Endothelial cell of umbilical vein (primary cell): Measurements from ENCODE around the gene USP17L12. TPM values are rescaled to one million over a fixed set of nuclear protein-coding genes. Genes with fewer than 3 reads are reported as not detected.
"Not testable (repeated sequence)": the region's sequence is repeated elsewhere in the genome, so short reads cannot be mapped to it uniquely, and the experiment has no call there.

Experiments
- BruUV-seq: library from RNA; stranded (reverse); fragments of 400-500 nt; replicated peaks from 2 replicates; lab custom pipeline; 2021; lab: Mats Ljungman, UMichigan
- CTCF ChIA-PET: fragments of 300-600, 350-600 bp; sonication (Branson Sonifier 250); formaldehyde crosslinking; loops from one replicate; lab custom pipeline; 2021; ENCODE audit warnings: antibody characterized with exemption, inconsistent platforms; lab: Charles Lee
- POLR2A ChIA-PET: fragments of 300-600, 350-600 bp; sonication (Branson Sonifier 250); formaldehyde crosslinking; loops from one replicate; lab custom pipeline; 2021; ENCODE audit warnings: antibody characterized with exemption, inconsistent platforms; lab: Charles Lee
- DNase-seq: peaks from one replicate; pipeline ENCODE4 v3.0.0-alpha.2; 2011; ENCODE audit warnings: low read depth, low spot score
- FAIRE-seq: peaks from 2 replicates; lab custom pipeline; 2011; peaks lifted over from hg19 to GRCh38; lab: Jason Lieb, UNC
- H2AFZ ChIP-seq: 2 replicates; pipeline ENCODE4 v1.6.0; 2012; ENCODE audit warnings: low read depth, low read length, control low read depth, inconsistent platforms
- H3K27ac ChIP-seq: 2 replicates; pipeline ENCODE4 v1.5.1; 2011; ENCODE audit warnings: low read depth, mild to moderate bottlenecking, control low read depth, low read length, moderate library complexity; ENCODE audit not compliant: insufficient read depth
- H3K27me3 ChIP-seq, 2 experiments: 2 replicates each; pipeline versions ENCODE4 v1.6.0 to v1.6.1; 2011; ENCODE audit warnings: low read length in 2 of 2, mixed read lengths in 1 of 2; ENCODE audit not compliant: control insufficient read depth in 2 of 2, insufficient read depth in 2 of 2
- H3K36me3 ChIP-seq, 2 experiments: 2 replicates in 1 of 2; 3 replicates in 1 of 2; pipeline ENCODE4 v1.5.1; 2011; ENCODE audit warnings: low read length in 2 of 2, mild to moderate bottlenecking in 1 of 2, moderate library complexity in 1 of 2; ENCODE audit not compliant: control insufficient read depth in 2 of 2, insufficient read depth in 2 of 2; ENCODE audit errors: extremely low read depth in 1 of 2
- H3K4me1 ChIP-seq: 3 replicates; pipeline ENCODE4 v1.5.1; 2011; ENCODE audit warnings: mild to moderate bottlenecking, low read length; ENCODE audit not compliant: control insufficient read depth, insufficient read depth; ENCODE audit errors: extremely low read depth
- H3K4me2 ChIP-seq: 2 replicates; pipeline ENCODE4 v1.6.1; 2011; ENCODE audit warnings: low read length, control low read depth, mixed read lengths; ENCODE audit not compliant: insufficient read depth
- H3K4me3 ChIP-seq, 3 experiments: fragments of 200-600 bp in 1 of 3; sonication (generic), shearing (Covaris generic) in 1 of 3; replicated peaks in 1 of 3; 2 replicates each; pipeline ENCODE4 v1.5.1; 2011 to 2016; ENCODE audit warnings: control low read depth in 3 of 3, low read length in 3 of 3, mild to moderate bottlenecking in 2 of 3, inconsistent platforms in 1 of 3, low read depth in 1 of 3, moderate library complexity in 1 of 3; ENCODE audit not compliant: insufficient read depth in 1 of 3
- H3K79me2 ChIP-seq: 2 replicates; pipeline ENCODE4 v1.6.0; 2012; ENCODE audit warnings: low read length, inconsistent platforms; ENCODE audit not compliant: control insufficient read depth, insufficient read depth
- H3K9ac ChIP-seq: replicated peaks from 2 replicates; pipeline ENCODE3; 2011; ENCODE audit warnings: low read length, control low read depth; ENCODE audit not compliant: insufficient read depth; ENCODE audit errors: extremely low read depth
- H3K9me1 ChIP-seq: replicated peaks from 3 replicates; pipeline ENCODE4 v1.6.0; 2011; ENCODE audit warnings: mild to moderate bottlenecking, low read length; ENCODE audit not compliant: control insufficient read depth, insufficient read depth; ENCODE audit errors: extremely low read depth
- H3K9me3 ChIP-seq: replicated peaks from 2 replicates; pipeline ENCODE4 v1.5.1; 2012; ENCODE audit warnings: low read length, inconsistent platforms; ENCODE audit not compliant: control insufficient read depth, insufficient read depth
- H4K20me1 ChIP-seq: replicated peaks from 2 replicates; pipeline ENCODE3; 2011; ENCODE audit warnings: mild to moderate bottlenecking, low read length; ENCODE audit not compliant: control insufficient read depth, insufficient read depth; ENCODE audit errors: extremely low read depth
- dilution Hi-C: fragments of 300-500 bp; cut with MboI; formaldehyde crosslinking; loops from one replicate; pipeline ENCODE4 v1.15.0; 2019; ENCODE audit warnings: low sequenced_read_pairs; ENCODE audit not compliant: extremely low pct_ligation_motif_present
- intact Hi-C: fragments of 100-400 bp; cut with micrococcal nuclease; formaldehyde crosslinking; loops from one replicate; pipeline ENCODE4 v1.10.0; 2022
- polyA plus RNA-seq, 4 experiments: library from polyadenylated mRNA; depleted of rRNA in 3 of 4; stranded (reverse) in 3 of 4; unstranded in 1 of 4; fragments of >200 nt; gene quantifications; 2 replicates each; pipeline versions ENCODE4 v1.2.1 to v1.2.3, GENCODE V29; 2011 to 2012; ENCODE audit warnings: missing spikeins in 1 of 4
- total RNA-seq: library from RNA; stranded (reverse); gene quantifications from 2 replicates; pipeline ENCODE4 v1.2.3, GENCODE V29; 2021

Gene USP17L12
- total and polyA plus RNA-seq, 2 donors (not counting 3 experiments of a cell fraction or from before 2014, with no cell fraction given) = not detected

- CTCF ChIA-PET, intact Hi-C loops, BruUV-seq: not testable (repeated sequence)
Observed at GRCh38 chr4:9238461-9238860, 18.5 kb downstream of the USP17L12 start.

GRCh38 chr4:9243579-9243978 lies 23.6 kb downstream of the USP17L12 start, which contains the start of gene USP17L17:
USP17L17 (plus strand) TSS chr4:9243879; CDS start chr4:9243879, 0 bp downstream.
- H3K36me3 ChIP-seq, BruUV-seq, DNase-seq, H3K9me3 ChIP-seq, FAIRE-seq, CTCF ChIA-PET, H2AFZ ChIP-seq, H3K4me3 ChIP-seq, H3K9me1 ChIP-seq, H4K20me1 ChIP-seq, H3K27ac ChIP-seq, H3K79me2 ChIP-seq, H3K9ac ChIP-seq, intact Hi-C loops, dilution Hi-C loops, H3K4me2 ChIP-seq, H3K27me3 ChIP-seq, H3K4me1 ChIP-seq, POLR2A ChIA-PET: not testable (repeated sequence)

More at GRCh38 chr4:9238461-9238860, 18.5 kb downstream of the USP17L12 start:
- H3K27ac ChIP-seq, H3K9me3 ChIP-seq, H2AFZ ChIP-seq, H3K27me3 ChIP-seq, POLR2A ChIA-PET, H3K4me2 ChIP-seq, dilution Hi-C loops, H4K20me1 ChIP-seq, H3K4me1 ChIP-seq, H3K79me2 ChIP-seq, H3K4me3 ChIP-seq, FAIRE-seq, H3K36me3 ChIP-seq, H3K9me1 ChIP-seq, H3K9ac ChIP-seq: not testable (repeated sequence)
- DNase-seq = peak; percentile 0

GRCh38 chr4:9247953-9248680 lies 28.2 kb downstream of the USP17L12 start, which contains the start of gene USP17L18:
USP17L18 (plus strand) TSS chr4:9248630; CDS start chr4:9248630, 0 bp downstream.
- H3K4me3 ChIP-seq, BruUV-seq, CTCF ChIA-PET, H3K9me1 ChIP-seq, H3K9me3 ChIP-seq, FAIRE-seq, intact Hi-C loops, H2AFZ ChIP-seq, H3K4me1 ChIP-seq, dilution Hi-C loops, H3K4me2 ChIP-seq, H3K79me2 ChIP-seq, H3K27ac ChIP-seq, POLR2A ChIA-PET, H4K20me1 ChIP-seq, H3K27me3 ChIP-seq, H3K36me3 ChIP-seq, H3K9ac ChIP-seq: not testable (repeated sequence)
- DNase-seq = peak; percentile 1

GRCh38 chr4:9253078-9253477 lies 33.1 kb downstream of the USP17L12 start, which contains the start of gene USP17L19:
USP17L19 (plus strand) TSS chr4:9253378; CDS start chr4:9253378, 0 bp downstream.
- H3K27ac ChIP-seq, CTCF ChIA-PET, DNase-seq, H2AFZ ChIP-seq, H3K4me3 ChIP-seq, H4K20me1 ChIP-seq, FAIRE-seq, H3K9ac ChIP-seq, dilution Hi-C loops, BruUV-seq, H3K27me3 ChIP-seq, H3K4me1 ChIP-seq, H3K9me3 ChIP-seq, POLR2A ChIA-PET, H3K36me3 ChIP-seq, intact Hi-C loops, H3K9me1 ChIP-seq, H3K79me2 ChIP-seq, H3K4me2 ChIP-seq: not testable (repeated sequence)
